K562 (cell line): Measurements from ENCODE around the gene EML3. TPM values are rescaled to one million over a fixed set of nuclear protein-coding genes. Genes with fewer than 3 reads are reported as not detected.

Experiments used
- CHD4 ChIP-seq: fragments of 200-600 bp; sonication (generic); IDR thresholded peaks from 3 replicates; pipeline ENCODE4 v1.6.1; 2012; ENCODE audit warnings: low read depth, mild to moderate bottlenecking, mixed read lengths, low read length, inconsistent platforms; ENCODE audit not compliant: insufficient read depth, insufficient replicate concordance, poor library complexity, severe bottlenecking
- ETV6 ChIP-seq, 3 experiments: fragments of 150-350 bp in 1 of 3; sonication (generic) in 1 of 3; formaldehyde crosslinking in 1 of 3; IDR thresholded peaks; 2 replicates each; pipeline versions ENCODE4 v1.6.1 to v1.8.0; 2014 to 2022; ENCODE audit warnings: borderline replicate concordance in 2 of 3, low read depth in 2 of 3, antibody characterized with exemption in 1 of 3, low read length in 1 of 3, mild to moderate bottlenecking in 1 of 3, missing genetic modification reagents in 1 of 3
- FOXK2 ChIP-seq, 2 experiments: fragments of 450-650 bp; IDR thresholded peaks in 1 of 2; conservative IDR thresholded peaks in 1 of 2; 2 replicates each; pipeline ENCODE4 v1.6.1; 2016; ENCODE audit warnings: low read depth in 2 of 2, mild to moderate bottlenecking in 1 of 2
- HIVEP1 ChIP-seq: fragments of 250-450 bp; sonication (Bioruptor Pico); IDR thresholded peaks from 2 replicates; pipeline ENCODE4 v1.4.0; 2020; ENCODE audit warnings: mild to moderate bottlenecking
- KDM4B ChIP-seq, 2 experiments: fragments of 450-650 bp in 1 of 2; sonication (generic) in 1 of 2; IDR thresholded peaks; 2 replicates each; pipeline ENCODE4 v1.6.1; 2016 to 2017; ENCODE audit warnings: borderline replicate concordance in 2 of 2, antibody characterized with exemption in 1 of 2, low read depth in 1 of 2, mild to moderate bottlenecking in 1 of 2
- MITF ChIP-seq: IDR thresholded peaks from 2 replicates; pipeline ENCODE4 v1.6.1; 2014; ENCODE audit warnings: antibody characterized with exemption
- PHF8 ChIP-seq: fragments of 200-600 bp; sonication (generic); IDR thresholded peaks from 2 replicates; pipeline ENCODE4 v1.6.1; 2012; ENCODE audit warnings: mixed run types, mild to moderate bottlenecking, inconsistent platforms, low read length, moderate library complexity, borderline replicate concordance
- POLR2H ChIP-seq: IDR thresholded peaks from 2 replicates; pipeline ENCODE4 v1.6.1; 2016; ENCODE audit warnings: missing genetic modification characterization, low read depth, mild to moderate bottlenecking, control low read depth, missing compliant biosample characterization, moderate library complexity
- SMARCA5 ChIP-seq: fragments of 450-650 bp; IDR thresholded peaks from 2 replicates; pipeline ENCODE4 v1.6.1; 2016
- TRIM24 ChIP-seq, 2 experiments: fragments of 450-650 bp; IDR thresholded peaks; 2 replicates each; pipeline ENCODE4 v1.6.1; 2016
- UBTF ChIP-seq, 2 experiments: IDR thresholded peaks; 2 replicates each; pipeline ENCODE4 v1.6.1; 2012; ENCODE audit warnings: improper control_type of control experiment in 2 of 2, low read depth in 2 of 2, low read length in 2 of 2, borderline replicate concordance in 1 of 2
- ZBTB1 ChIP-seq: sonication (generic); formaldehyde crosslinking; IDR thresholded peaks from 2 replicates; pipeline ENCODE4 v1.8.1; 2023; ENCODE audit warnings: missing genetic modification reagents, low read depth, mild to moderate bottlenecking, borderline replicate concordance
- ZNF445 ChIP-seq: fragments of 250-450 bp; sonication (Bioruptor Pico); IDR thresholded peaks from 2 replicates; pipeline ENCODE4 v1.4.0; 2020; ENCODE audit warnings: low read depth, mild to moderate bottlenecking, moderate library complexity
- polyA plus RNA-seq, 8 experiments: library from polyadenylated mRNA; depleted of rRNA in 4 of 8; stranded (reverse) in 5 of 8; unstranded in 3 of 8; fragments of >200 nt; fragmentation: Nextera tagmentation in 2 of 8; fragmentation: Illumina TruSeq in 1 of 8; extraction: Ambion mirVana in 2 of 8; extraction: Trizol in 1 of 8; gene quantifications; 2 replicates each; pipeline versions ENCODE4 v1.2.1 to v1.2.3, GENCODE V29; 2011 to 2014; ENCODE audit warnings: inconsistent platforms in 1 of 8, missing spikeins in 1 of 8
- total RNA-seq, 7 experiments: library from RNA; depleted of rRNA in 6 of 7; stranded (reverse); fragments of >200 nt in 6 of 7; fragmentation: Illumina TruSeq in 2 of 7; extraction: Trizol in 2 of 7; gene quantifications; 2 replicates each; pipeline versions ENCODE4 v1.2.1 to v1.2.3, GENCODE V29; 2011 to 2021; ENCODE audit warnings: low replicate concordance in 1 of 7
- TF ChIP-seq, protein P1 (sequence below): fragments of 450-650 bp; IDR thresholded peaks from 2 replicates; pipeline ENCODE4 v1.6.1; 2016

The EML3 gene
- total and polyA plus RNA-seq, 9 of the 15 experiments (the other 6 are each of a cell fraction or from before 2014, with no cell fraction given): 0.32 to 90.5 (median 26.4) TPM

DNA sequence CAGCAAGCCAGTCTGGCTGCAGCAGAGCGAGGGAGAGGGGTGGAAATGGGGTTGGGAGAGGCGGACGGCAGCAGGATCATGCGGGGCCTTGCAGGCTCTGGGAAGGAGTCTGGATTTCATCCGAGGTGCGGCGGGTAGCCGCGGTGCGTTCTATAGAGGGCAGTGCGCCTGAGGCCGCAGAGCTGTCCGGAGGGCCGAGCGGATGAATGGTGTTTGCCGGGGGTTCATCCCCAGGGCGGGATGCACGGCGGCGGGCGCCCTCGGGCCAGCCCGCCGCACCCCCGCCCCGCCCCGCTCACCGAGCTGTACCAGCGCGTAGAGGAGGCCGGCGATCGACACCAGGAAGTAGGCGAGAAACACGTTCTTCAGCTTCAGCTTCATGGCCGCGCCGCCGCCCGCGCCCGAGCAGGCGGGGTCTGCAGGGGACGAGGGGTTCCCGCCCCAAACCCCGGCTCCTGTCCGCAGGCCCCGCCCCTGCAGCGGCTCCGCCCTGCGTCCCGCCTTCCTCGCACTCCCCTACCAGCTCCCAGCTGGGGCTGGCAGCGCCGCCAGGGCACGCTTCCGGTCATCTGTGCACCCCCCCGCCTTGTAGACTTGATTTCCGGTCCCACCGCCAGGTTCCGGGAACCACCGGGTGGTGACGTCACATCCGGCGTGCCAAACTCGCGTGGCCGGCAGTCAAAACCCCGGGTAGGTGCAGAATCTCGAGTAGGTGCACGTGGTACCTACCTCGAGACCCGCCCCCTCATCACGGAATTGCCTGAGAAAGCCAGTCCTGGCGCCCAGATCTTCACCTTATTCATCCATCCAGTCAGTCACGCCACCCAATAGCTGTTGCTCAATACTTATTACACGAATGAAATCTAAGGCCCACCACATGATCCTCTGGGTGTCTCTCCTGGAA is 9.2 kb upstream of the EML3 start, which contains the start of gene B3GAT3 (continued):
- peak; percentile 67 to 69; a peak in 3 of 4 replicates for TF ChIP-seq FOXK2 (conservative IDR thresholded peaks at IDR 0.05 in 1 of 2, IDR thresholded peaks at IDR 0.05 in 1 of 2; ENCODE audit: low read depth in 2 of 2)
- peak in 1 of 2 experiments; percentile 75; a peak in 2 of 4 replicates for TF ChIP-seq TRIM24 (IDR thresholded peaks at IDR 0.05)
- TF ChIP-seq, protein P1, sequence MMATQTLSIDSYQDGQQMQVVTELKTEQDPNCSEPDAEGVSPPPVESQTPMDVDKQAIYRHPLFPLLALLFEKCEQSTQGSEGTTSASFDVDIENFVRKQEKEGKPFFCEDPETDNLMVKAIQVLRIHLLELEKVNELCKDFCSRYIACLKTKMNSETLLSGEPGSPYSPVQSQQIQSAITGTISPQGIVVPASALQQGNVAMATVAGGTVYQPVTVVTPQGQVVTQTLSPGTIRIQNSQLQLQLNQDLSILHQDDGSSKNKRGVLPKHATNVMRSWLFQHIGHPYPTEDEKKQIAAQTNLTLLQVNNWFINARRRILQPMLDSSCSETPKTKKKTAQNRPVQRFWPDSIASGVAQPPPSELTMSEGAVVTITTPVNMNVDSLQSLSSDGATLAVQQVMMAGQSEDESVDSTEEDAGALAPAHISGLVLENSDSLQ: peak; percentile 65
- TF ChIP-seq ETV6 (IDR thresholded peaks at IDR 0.05; ENCODE audit: borderline replicate concordance in 1 of 2, low read depth in 2 of 2, low read length in 1 of 2): peak in 1 of 2 experiments; percentile 66; a peak in 1 of 4 replicates
- no peak for TF ChIP-seq ETV6 (CRISPR knock-in tag; IDR thresholded peaks at IDR 0.05; ENCODE audit: borderline replicate concordance)
- TF ChIP-seq CHD4: no peak
- TF ChIP-seq SMARCA5: peak; percentile 37; the same call in 1 of the 2 replicates
- TF ChIP-seq KDM4B (IDR thresholded peaks at IDR 0.05; ENCODE audit: borderline replicate concordance in 2 of 2, low read depth in 1 of 2): peak in 1 of 2 experiments; percentile 90; a peak in 1 of 4 replicates
- TF ChIP-seq ZNF445 (CRISPR knock-in tag): no peak
- no peak for TF ChIP-seq UBTF (IDR thresholded peaks at IDR 0.05; ENCODE audit: borderline replicate concordance in 1 of 2, low read depth in 2 of 2, low read length in 2 of 2)
- TF ChIP-seq HIVEP1 (CRISPR knock-in tag): 0 out of 2 replicates have a peak, but pooled peaks have one; percentile 19
- TF ChIP-seq MITF: 0 out of 2 replicates have a peak, but pooled peaks have one; percentile 26
- no peak for TF ChIP-seq ZBTB1
- peak; percentile 49; the same call in 1 of the 2 replicates for TF ChIP-seq PHF8
- TF ChIP-seq POLR2H: peak; percentile 54
